A673 (cell line): Measurements from ENCODE around the gene PZP. TPM values are rescaled to one million over a fixed set of nuclear protein-coding genes. Genes with fewer than 3 reads are reported as not detected.

Source experiments
- BruUV-seq: library from RNA; stranded (reverse); fragments of 400-500 nt; replicated peaks from 2 replicates; lab custom pipeline; 2021; lab: Mats Ljungman, UMichigan
- CTCF ChIA-PET: fragments of 300-600 bp; sonication (Branson Sonifier 250); formaldehyde crosslinking; loops from one replicate; lab custom pipeline; 2022; ENCODE audit warnings: antibody characterized with exemption; lab: Charles Lee
- POLR2A ChIA-PET: fragments of 300-600 bp; sonication (Branson Sonifier 250); formaldehyde crosslinking; loops from one replicate; lab custom pipeline; 2022; ENCODE audit warnings: antibody characterized with exemption; ENCODE audit not compliant: low non-redundant PET; lab: Charles Lee
- DNase-seq: peaks from one replicate; pipeline ENCODE4 v3.0.0-alpha.2; 2015; ENCODE audit warnings: low spot score
- H3K27ac ChIP-seq: fragments of 200-600 bp; sonication (generic); 2 replicates; pipeline ENCODE4 v1.5.1; 2016; ENCODE audit warnings: mixed run types, low read depth, mild to moderate bottlenecking, mixed read lengths, antibody characterized with exemption, low read length; ENCODE audit not compliant: poor library complexity, severe bottlenecking
- H3K27me3 ChIP-seq: fragments of 200-600 bp; sonication (generic); replicated peaks from 2 replicates; pipeline ENCODE4 v1.6.1; 2017; ENCODE audit warnings: mixed run types, low read depth, mild to moderate bottlenecking, mixed read lengths, antibody characterized with exemption, low read length; ENCODE audit not compliant: insufficient read depth, poor library complexity
- H3K36me3 ChIP-seq: fragments of 200-600 bp; sonication (generic); 2 replicates; pipeline ENCODE4 v1.6.1; 2016; ENCODE audit warnings: mixed run types, mild to moderate bottlenecking, mixed read lengths, antibody characterized with exemption, low read length; ENCODE audit not compliant: insufficient read depth, poor library complexity, severe bottlenecking
- H3K4me1 ChIP-seq: fragments of 200-600 bp; sonication (generic); 2 replicates; pipeline ENCODE4 v1.6.1; 2017; ENCODE audit warnings: mixed run types, mild to moderate bottlenecking, mixed read lengths, antibody characterized with exemption, low read length; ENCODE audit not compliant: insufficient read depth, poor library complexity, severe bottlenecking
- H3K4me3 ChIP-seq: fragments of 200-600 bp; sonication (generic); 2 replicates; pipeline ENCODE4 v1.5.1; 2016; ENCODE audit warnings: low read depth, mixed run types, mild to moderate bottlenecking, mixed read lengths, low read length; ENCODE audit not compliant: poor library complexity, severe bottlenecking
- H3K9me3 ChIP-seq: fragments of 200-600 bp; sonication (generic); 2 replicates; pipeline ENCODE4 v1.6.1; 2016; ENCODE audit warnings: mixed run types, low read depth, mild to moderate bottlenecking, mixed read lengths, antibody characterized with exemption, low read length; ENCODE audit not compliant: poor library complexity, severe bottlenecking
- EZH2 ChIP-seq: fragments of 200-600 bp; sonication (generic); IDR thresholded peaks from 2 replicates; pipeline ENCODE4 v1.6.1; 2017; ENCODE audit warnings: borderline replicate concordance, low read depth, mild to moderate bottlenecking, mixed read lengths, antibody characterized with exemption, low read length; ENCODE audit not compliant: poor library complexity, severe bottlenecking
- intact Hi-C: fragments of 100-400 bp; cut with micrococcal nuclease; formaldehyde crosslinking; loops from one replicate; pipeline ENCODE4 v1.10.0; 2022; ENCODE audit not compliant: unreplicated experiment
- total RNA-seq: library from RNA; stranded (reverse); gene quantifications from 2 replicates; pipeline ENCODE4 v1.2.3, GENCODE V29; 2021
- TF ChIP-seq, protein P1 (sequence below): fragments of 300-800, 200-600 bp; sonication (generic); conservative IDR thresholded peaks from 2 replicates; pipeline ENCODE4 v1.5.1; 2017; ENCODE audit warnings: low read depth, mild to moderate bottlenecking, antibody characterized with exemption, low read length, moderate library complexity, mixed read lengths

PZP gene
- total RNA-seq, 1 experiment from 2014 or later, result not detected

DNA sequence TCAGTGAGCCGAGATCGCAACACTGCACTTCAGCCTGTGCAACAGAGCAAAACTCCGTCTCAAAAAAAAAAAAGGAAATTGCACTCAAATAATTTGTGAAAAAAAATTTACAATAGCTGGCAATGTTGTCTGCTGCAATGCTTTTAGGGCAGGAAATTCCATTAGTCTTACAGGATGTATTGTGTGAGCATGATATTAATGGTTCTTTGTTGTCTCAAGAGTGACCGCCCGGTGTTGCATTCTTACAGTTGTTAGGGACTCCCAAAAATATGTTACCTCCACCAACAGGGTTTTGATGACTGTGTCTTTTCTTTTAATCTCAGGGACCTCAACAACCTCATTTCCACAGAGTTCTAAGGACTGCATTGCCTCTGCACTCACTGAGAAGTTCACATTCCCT lies 44.8 kb downstream of the PZP start:
- Histone ChIP-seq H3K4me1 (no peaks in the 10 kb centered on the region), H3K27me3 (peaks cover 4% of the 10 kb centered on the region), H3K4me3 (no peak overlapping the region), H3K9me3 (no peaks in the 10 kb centered on the region), H3K27ac (no peak overlapping the region), H3K36me3 (no peaks in the 10 kb centered on the region)
- no peak for TF ChIP-seq EZH2
- TF ChIP-seq, protein P1, sequence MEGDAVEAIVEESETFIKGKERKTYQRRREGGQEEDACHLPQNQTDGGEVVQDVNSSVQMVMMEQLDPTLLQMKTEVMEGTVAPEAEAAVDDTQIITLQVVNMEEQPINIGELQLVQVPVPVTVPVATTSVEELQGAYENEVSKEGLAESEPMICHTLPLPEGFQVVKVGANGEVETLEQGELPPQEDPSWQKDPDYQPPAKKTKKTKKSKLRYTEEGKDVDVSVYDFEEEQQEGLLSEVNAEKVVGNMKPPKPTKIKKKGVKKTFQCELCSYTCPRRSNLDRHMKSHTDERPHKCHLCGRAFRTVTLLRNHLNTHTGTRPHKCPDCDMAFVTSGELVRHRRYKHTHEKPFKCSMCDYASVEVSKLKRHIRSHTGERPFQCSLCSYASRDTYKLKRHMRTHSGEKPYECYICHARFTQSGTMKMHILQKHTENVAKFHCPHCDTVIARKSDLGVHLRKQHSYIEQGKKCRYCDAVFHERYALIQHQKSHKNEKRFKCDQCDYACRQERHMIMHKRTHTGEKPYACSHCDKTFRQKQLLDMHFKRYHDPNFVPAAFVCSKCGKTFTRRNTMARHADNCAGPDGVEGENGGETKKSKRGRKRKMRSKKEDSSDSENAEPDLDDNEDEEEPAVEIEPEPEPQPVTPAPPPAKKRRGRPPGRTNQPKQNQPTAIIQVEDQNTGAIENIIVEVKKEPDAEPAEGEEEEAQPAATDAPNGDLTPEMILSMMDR, result no peak
- intact Hi-C loops, result no loop called here
- CTCF ChIA-PET, result no interaction called here
- POLR2A ChIA-PET, result no interaction called here
- DNase-seq, result peak; percentile 5
- BruUV-seq, result no TSS peak

GRCh38 chr12:9156119-9156518 lies 52.1 kb downstream of the PZP start:
- no peaks in the 10 kb centered on the region for H3K36me3 ChIP-seq
- ChIA-PET CTCF (no interaction called here), POLR2A (no interaction called here)
- H3K9me3 ChIP-seq, result no peaks in the 10 kb centered on the region
- H3K4me1 ChIP-seq, result no peaks in the 10 kb centered on the region
- H3K27me3 ChIP-seq, result no peaks in the 10 kb centered on the region
- no TSS peak for BruUV-seq
- intact Hi-C loops, result no loop called here
- DNase-seq, result no peak
- H3K4me3 ChIP-seq, result no peak overlapping the region
- TF ChIP-seq, protein P1, result no peak
- H3K27ac ChIP-seq, result no peak overlapping the region

DNA sequence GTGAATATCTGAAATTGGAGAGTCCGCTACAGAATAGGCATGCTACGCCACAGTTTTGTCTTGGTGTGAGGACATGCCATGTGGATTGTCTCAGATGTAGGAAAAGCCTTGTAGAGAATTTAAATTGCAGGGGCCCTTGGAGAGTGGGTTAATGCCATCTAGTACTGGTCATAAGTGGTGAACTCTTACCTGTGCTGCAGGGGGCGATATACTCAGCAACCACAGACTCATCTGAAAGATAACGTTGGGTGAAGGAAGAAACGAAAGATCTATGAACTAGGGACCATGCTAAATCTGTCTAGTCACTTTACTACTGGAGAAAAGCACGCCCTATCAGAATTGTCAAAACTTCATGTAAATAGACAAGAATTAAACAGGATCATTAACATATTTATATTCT lies 58.8 kb downstream of the PZP start:
- ChIA-PET POLR2A (no interaction called here), CTCF (no interaction called here)
- intact Hi-C loops, result no loop called here

More for the DNA sequence above, 58.8 kb downstream of the PZP start:
- Histone ChIP-seq H3K27ac (no peak overlapping the region), H3K36me3 (no peaks in the 10 kb centered on the region), H3K9me3 (no peaks in the 10 kb centered on the region), H3K4me3 (no peak overlapping the region), H3K27me3 (no peaks in the 10 kb centered on the region), H3K4me1 (no peaks in the 10 kb centered on the region)
- TF ChIP-seq EZH2, result no peak
- TF ChIP-seq, protein P1, result 0 out of 2 replicates have a peak, but pooled peaks have one; percentile 16
- DNase-seq, result no peak
- BruUV-seq, result no TSS peak
